ENCODE measurements around the gene PEMT.

PEMT gene

GRCh38 chr17:17590141-17590751 lies 1.3 kb downstream of the PEMT start:
- no peak for DNase-seq (ENCODE audit: low read depth)
- H3K4me3 ChIP-seq (ENCODE audit: control insufficient read depth, low read depth, low read length) = peak overlapping the region; percentile 69
- TF ChIP-seq CTCF (conservative IDR thresholded peaks at IDR 0.05; ENCODE audit: control insufficient read depth, insufficient read depth, low read depth, low read length) = no peak

- H3K4me3 ChIP-seq (ENCODE audit: control insufficient read depth, low read depth, low read length) = no peak overlapping the region
- no peak for TF ChIP-seq CTCF (conservative IDR thresholded peaks at IDR 0.05; ENCODE audit: control insufficient read depth, insufficient read depth, low read depth, low read length)
Observed at GRCh38 chr17:17587614-17588337, 3.7 kb downstream of the PEMT start.

GRCh38 chr17:17582372-17582771 lies 9.1 kb downstream of the PEMT start:
- H3K4me3 ChIP-seq (ENCODE audit: control insufficient read depth, low read depth, low read length) = no peak overlapping the region
- no peak for TF ChIP-seq CTCF (conservative IDR thresholded peaks at IDR 0.05; ENCODE audit: control insufficient read depth, insufficient read depth, low read depth, low read length)
- no peak for DNase-seq (ENCODE audit: low read depth)

More at GRCh38 chr17:17587614-17588337, 3.7 kb downstream of the PEMT start:
- no peak for DNase-seq (ENCODE audit: low read depth)

- H3K4me3 ChIP-seq (ENCODE audit: control insufficient read depth, low read depth, low read length) = no peak overlapping the region
- no peak for DNase-seq (ENCODE audit: low read depth)
- no peak for TF ChIP-seq CTCF (conservative IDR thresholded peaks at IDR 0.05; ENCODE audit: control insufficient read depth, insufficient read depth, low read depth, low read length)
Observed at GRCh38 chr17:17581509-17581908, 10.0 kb downstream of the PEMT start.

DNA sequence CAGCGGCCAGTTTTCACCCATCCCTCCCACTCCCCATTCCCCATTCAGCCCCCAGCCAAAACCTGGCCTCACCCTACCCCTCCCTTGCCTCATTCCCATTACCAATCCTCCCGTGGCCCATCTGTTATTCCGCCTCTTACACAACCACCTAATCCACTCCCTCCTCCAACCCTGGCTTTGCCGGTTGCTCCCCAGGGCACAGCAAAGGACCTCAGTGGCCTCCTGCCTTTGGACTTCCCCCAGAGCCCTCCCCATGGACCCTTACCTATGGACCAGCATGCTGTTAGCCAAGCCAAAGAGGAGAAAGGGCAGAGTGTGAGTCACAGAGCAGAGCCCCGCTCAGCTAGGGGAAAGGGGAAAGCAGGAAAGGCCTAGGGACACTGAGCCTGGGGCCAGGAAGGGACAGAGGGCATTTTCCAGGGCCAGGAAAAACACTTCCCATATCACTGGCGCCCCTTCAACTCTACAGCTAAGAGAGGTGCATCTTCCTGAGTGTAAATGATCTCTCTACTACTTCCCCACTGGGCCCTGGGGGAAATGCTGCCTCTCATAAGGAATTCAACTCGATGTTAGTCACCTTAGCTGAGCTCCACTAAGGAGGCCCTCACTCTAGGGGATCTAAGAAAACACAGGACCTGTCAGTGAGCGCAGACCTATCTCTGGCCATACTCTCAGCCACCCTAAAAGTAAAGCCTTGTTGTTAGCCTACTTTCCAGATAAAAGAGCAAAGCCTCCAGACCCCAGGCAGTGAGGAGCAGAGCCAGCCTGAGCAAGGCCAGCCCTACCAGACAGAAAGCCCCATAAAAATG lies 10.6 kb downstream of the PEMT start:
- no peak overlapping the region for H3K4me3 ChIP-seq (ENCODE audit: control insufficient read depth, low read depth, low read length)
- DNase-seq (ENCODE audit: low read depth) = peak; percentile 87
- no peak for TF ChIP-seq CTCF (conservative IDR thresholded peaks at IDR 0.05; ENCODE audit: control insufficient read depth, insufficient read depth, low read depth, low read length)

DNA sequence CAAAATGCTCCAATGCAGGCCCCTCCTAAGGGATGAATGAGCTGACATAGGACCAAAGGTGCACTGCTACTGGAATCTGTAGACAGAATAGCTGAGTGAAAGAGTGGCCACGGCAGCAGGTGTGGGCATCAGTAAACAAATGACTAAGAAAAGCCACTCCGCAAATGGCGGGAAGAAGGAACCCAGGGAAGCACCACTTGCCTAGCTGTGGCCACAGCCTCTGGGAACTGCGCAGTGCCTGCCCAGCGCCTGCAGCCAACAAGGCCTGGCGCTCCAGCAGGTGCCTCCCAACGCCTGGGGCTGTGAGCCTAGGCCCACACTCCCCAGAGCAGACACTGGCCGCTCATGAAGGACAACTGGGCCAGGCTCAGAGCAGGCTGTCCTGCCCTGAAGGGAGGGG lies 11.8 kb downstream of the PEMT start:
- H3K4me3 ChIP-seq (ENCODE audit: control insufficient read depth, low read depth, low read length) = no peak overlapping the region
- no peak for TF ChIP-seq CTCF (conservative IDR thresholded peaks at IDR 0.05; ENCODE audit: control insufficient read depth, insufficient read depth, low read depth, low read length)
- DNase-seq (ENCODE audit: low read depth) = no peak
